Kidney (tissue), 14 donors: ENCODE measurements around the gene IFIH1. TPM values are rescaled to one million over a fixed set of nuclear protein-coding genes. Genes with fewer than 3 reads are reported as not detected.

Experiments
- DNase-seq, 5 donors: peaks; one replicate each; pipeline ENCODE4 v3.0.0-alpha.2; 2013 to 2020
- FAIRE-seq: peaks from 2 replicates; lab custom pipeline; 2012; peaks lifted over from hg19 to GRCh38; lab: Jason Lieb, UNC
- H3K27ac ChIP-seq, 2 donors: one replicate each; pipeline ENCODE4 v1.7.0; 2013; ENCODE audit warnings: low read depth in 2 of 2, low read length in 2 of 2, inconsistent platforms in 1 of 2
- H3K27me3 ChIP-seq: one replicate; pipeline ENCODE4 v1.7.1; 2013; ENCODE audit warnings: low read length, inconsistent platforms; ENCODE audit not compliant: control insufficient read depth, insufficient read depth
- H3K36me3 ChIP-seq, 3 donors: one replicate each; pipeline versions ENCODE4 v1.7.0 to v1.7.1; 2013; ENCODE audit warnings: low read length in 3 of 3, control low read depth in 1 of 3, inconsistent platforms in 1 of 3; ENCODE audit not compliant: insufficient read depth in 3 of 3, control insufficient read depth in 2 of 3
- H3K4me1 ChIP-seq, 3 donors: one replicate each; pipeline versions ENCODE4 v1.7.0 to v1.7.1; 2013; ENCODE audit warnings: low read length in 3 of 3, inconsistent platforms in 1 of 3, low read depth in 1 of 3; ENCODE audit not compliant: control insufficient read depth in 2 of 3, insufficient read depth in 2 of 3
- H3K4me3 ChIP-seq, 3 donors: one replicate each; pipeline versions ENCODE4 v1.7.0 to v1.8.1; 2013; ENCODE audit warnings: low read length in 3 of 3, control low read depth in 1 of 3, inconsistent platforms in 1 of 3
- H3K9ac ChIP-seq, 3 donors: one replicate each; pipeline versions ENCODE4 v1.7.0 to v1.7.1; 2013; ENCODE audit warnings: low read length in 3 of 3, control low read depth in 1 of 3, inconsistent platforms in 1 of 3
- H3K9me3 ChIP-seq, 3 donors: one replicate each; pipeline versions ENCODE4 v1.7.0 to v1.7.1; 2013; ENCODE audit warnings: low read length in 3 of 3, control low read depth in 1 of 3, inconsistent platforms in 1 of 3; ENCODE audit not compliant: control insufficient read depth in 2 of 3, insufficient read depth in 1 of 3
- intact Hi-C: fragments of 100-400 bp; cut with DNase I; formaldehyde crosslinking; loops from one replicate; pipeline ENCODE4 v1.11.1; 2022
- polyA plus RNA-seq: library from polyadenylated mRNA; stranded (reverse); fragments of 350-450 nt; fragmentation: Illumina TruSeq; extraction: RNeasy Lipid Tissue Mini Kit (QIAGEN cat#74804); gene quantifications from one replicate; pipeline ENCODE4 v1.2.3, GENCODE V29; 2014; ENCODE audit warnings: low read depth, low replicate concordance; ENCODE audit not compliant: insufficient read depth
- total RNA-seq: library from RNA; stranded (reverse); fragmentation: NEBNext Ultra II Directional; extraction: Animal tissue kit (Norgen Biotek cat#: 25700); gene quantifications from one replicate; pipeline ENCODE4 v1.2.1, GENCODE V29; 2021
- TF ChIP-seq, protein P1 (sequence below): IDR thresholded peaks from 3 replicates; pipeline ENCODE4 v1.5.1; 2012; ENCODE audit warnings: mild to moderate bottlenecking, moderate library complexity, borderline replicate concordance; ENCODE audit not compliant: insufficient read depth; ENCODE audit errors: extremely low read depth
- donor health status: control.
- donor health status: control.
- donor health status: control.
- donor health status: control.
- donor health status: control.
- donor health status: DM: yes; HTN: yes; CAD: no.
- donor health status: Normal renal cell carcinoma (clear cell type).

Gene IFIH1
- total and polyA plus RNA-seq, 2 donors from 2014 or later: 11.3 to 21.6 TPM

DNA sequence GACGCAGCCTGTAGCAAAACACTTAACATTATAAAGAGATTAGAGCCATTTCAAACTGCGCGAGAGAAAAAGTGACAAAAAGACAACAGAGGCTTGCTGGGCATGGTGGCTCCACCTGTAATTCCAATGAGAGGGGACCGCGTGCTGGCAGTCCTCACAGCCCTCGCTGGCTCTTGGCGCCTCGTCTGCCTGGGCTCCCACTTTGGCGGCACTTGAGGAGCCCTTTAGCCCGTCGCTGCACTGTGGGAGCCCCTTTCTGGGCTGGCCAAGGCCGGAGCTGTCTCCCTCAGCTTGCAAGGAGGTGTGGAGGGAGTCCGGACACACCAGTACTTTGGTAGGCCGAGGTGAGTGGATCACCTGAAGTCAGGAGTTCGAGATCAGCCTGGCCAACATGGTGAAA lies 9.3 kb upstream of the IFIH1 start:
- no peak for FAIRE-seq
- DNase-seq: no peak
- Histone ChIP-seq H3K27ac (no peak overlapping the region), H3K4me1 (no peaks in the 10 kb centered on the region), H3K27me3 (no peaks in the 10 kb centered on the region), H3K4me3 (no peak overlapping the region), H3K9me3 (no peaks in the 10 kb centered on the region), H3K36me3 (no peaks in the 10 kb centered on the region), H3K9ac (no peak overlapping the region)
- intact Hi-C loops: no loop called here
- TF ChIP-seq, protein P1, sequence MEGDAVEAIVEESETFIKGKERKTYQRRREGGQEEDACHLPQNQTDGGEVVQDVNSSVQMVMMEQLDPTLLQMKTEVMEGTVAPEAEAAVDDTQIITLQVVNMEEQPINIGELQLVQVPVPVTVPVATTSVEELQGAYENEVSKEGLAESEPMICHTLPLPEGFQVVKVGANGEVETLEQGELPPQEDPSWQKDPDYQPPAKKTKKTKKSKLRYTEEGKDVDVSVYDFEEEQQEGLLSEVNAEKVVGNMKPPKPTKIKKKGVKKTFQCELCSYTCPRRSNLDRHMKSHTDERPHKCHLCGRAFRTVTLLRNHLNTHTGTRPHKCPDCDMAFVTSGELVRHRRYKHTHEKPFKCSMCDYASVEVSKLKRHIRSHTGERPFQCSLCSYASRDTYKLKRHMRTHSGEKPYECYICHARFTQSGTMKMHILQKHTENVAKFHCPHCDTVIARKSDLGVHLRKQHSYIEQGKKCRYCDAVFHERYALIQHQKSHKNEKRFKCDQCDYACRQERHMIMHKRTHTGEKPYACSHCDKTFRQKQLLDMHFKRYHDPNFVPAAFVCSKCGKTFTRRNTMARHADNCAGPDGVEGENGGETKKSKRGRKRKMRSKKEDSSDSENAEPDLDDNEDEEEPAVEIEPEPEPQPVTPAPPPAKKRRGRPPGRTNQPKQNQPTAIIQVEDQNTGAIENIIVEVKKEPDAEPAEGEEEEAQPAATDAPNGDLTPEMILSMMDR: no peak

DNA sequence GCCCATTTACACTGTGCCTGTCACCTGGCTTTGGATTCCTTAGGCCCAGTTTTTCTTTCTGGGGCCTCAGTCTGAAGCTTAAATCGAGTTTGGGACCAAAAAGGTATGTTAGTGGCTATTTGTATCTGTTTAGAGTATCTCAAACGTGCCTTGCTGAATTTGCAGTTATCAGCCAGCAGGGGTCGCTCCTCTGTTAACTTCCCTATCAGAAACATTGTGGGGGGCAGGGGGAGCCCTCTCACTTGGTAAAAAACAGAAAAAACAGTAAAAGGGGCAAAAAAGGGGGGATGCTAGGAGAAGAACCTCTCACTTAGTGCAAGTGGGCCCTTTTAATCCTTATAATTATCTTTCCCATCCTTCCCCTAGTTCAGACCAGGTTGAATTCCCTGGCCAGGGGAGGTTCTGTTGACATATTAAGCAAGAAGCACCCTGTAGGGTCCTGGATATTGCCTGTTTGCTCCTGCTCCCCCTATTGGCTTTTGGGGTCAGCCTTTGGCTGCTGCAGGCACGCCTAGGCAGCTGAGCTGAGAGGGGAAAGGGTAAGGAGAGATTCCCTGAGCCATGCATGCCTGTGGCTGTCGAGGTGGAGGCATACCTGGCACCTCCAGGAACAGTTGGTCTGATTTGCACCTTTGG lies 8.8 kb upstream of the IFIH1 start:
- no peak for FAIRE-seq
- DNase-seq: no peak
- Histone ChIP-seq H3K9me3 (no peaks in the 10 kb centered on the region), H3K9ac (no peak overlapping the region), H3K27ac (no peak overlapping the region), H3K36me3 (no peaks in the 10 kb centered on the region), H3K27me3 (no peaks in the 10 kb centered on the region), H3K4me3 (no peak overlapping the region), H3K4me1 (no peaks in the 10 kb centered on the region)
- TF ChIP-seq, protein P1: peak; percentile 16
- intact Hi-C loops: no loop called here

DNA sequence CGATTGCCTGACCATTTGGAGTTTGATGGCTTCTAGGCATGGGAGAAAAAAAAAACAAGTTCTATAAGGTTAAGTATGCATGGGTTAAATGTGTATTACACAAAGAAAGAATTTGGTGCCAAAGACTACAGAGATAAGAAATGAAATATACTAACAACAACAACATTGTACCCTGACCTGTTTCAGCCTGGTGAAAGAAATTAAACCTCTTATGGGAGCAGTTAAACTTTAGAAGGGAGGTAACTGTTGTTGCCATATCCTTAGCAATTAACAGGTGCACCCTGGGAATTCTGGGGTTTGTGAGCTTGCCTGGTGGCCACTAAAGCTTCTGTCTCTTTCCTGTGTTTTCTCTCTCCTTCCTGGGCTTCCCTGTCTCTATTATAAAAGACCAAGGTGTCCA lies 6.5 kb upstream of the IFIH1 start:
- TF ChIP-seq, protein P1: no peak
- Histone ChIP-seq H3K27me3 (no peaks in the 10 kb centered on the region), H3K9ac (no peak overlapping the region)

More for the DNA sequence above, 6.5 kb upstream of the IFIH1 start:
- H3K4me1 ChIP-seq: no peaks in the 10 kb centered on the region
- no peak for DNase-seq
- no peak overlapping the region for H3K4me3 ChIP-seq
- no peak overlapping the region for H3K27ac ChIP-seq
- no peaks in the 10 kb centered on the region for H3K9me3 ChIP-seq
- FAIRE-seq: no peak
- intact Hi-C loops: no loop called here
- no peaks in the 10 kb centered on the region for H3K36me3 ChIP-seq
